ENCODE results near the gene IFNL2. TPM values are rescaled to one million over a fixed set of nuclear protein-coding genes. Genes with fewer than 3 reads are reported as not detected.
"Not testable (repeated sequence)": the region's sequence is repeated elsewhere in the genome, so short reads cannot be mapped to it uniquely, and the experiment has no call there.

The IFNL2 gene
- total and polyA plus RNA-seq, 2 donors, result not detected

GRCh38 chr19:39308531-39309304 lies 40.5 kb downstream of the IFNL2 start:
- Histone ChIP-seq H3K4me3 (ENCODE audit: low read depth, low read length) (no peak overlapping the region), H3K36me3 (ENCODE audit: insufficient read depth) (no peaks in the 10 kb centered on the region), H3K4me1 (ENCODE audit: insufficient read depth) (no peaks in the 10 kb centered on the region), H3K27ac (ENCODE audit: low read depth) (no peak overlapping the region)
- no peak for DNase-seq (ENCODE audit: extremely low spot score)
- 48% methylated on average over 18 of the region's 18 CpGs for WGBS

GRCh38 chr19:39309305-39309670 lies 41.1 kb downstream of the IFNL2 start:
- H3K27ac ChIP-seq (ENCODE audit: low read depth); DNase-seq (ENCODE audit: extremely low spot score); H3K36me3 ChIP-seq (ENCODE audit: insufficient read depth); H3K4me3 ChIP-seq (ENCODE audit: low read depth, low read length); H3K4me1 ChIP-seq (ENCODE audit: insufficient read depth): not testable (repeated sequence)
- WGBS, result 95% methylated on average over 7 of the region's 7 CpGs

DNA sequence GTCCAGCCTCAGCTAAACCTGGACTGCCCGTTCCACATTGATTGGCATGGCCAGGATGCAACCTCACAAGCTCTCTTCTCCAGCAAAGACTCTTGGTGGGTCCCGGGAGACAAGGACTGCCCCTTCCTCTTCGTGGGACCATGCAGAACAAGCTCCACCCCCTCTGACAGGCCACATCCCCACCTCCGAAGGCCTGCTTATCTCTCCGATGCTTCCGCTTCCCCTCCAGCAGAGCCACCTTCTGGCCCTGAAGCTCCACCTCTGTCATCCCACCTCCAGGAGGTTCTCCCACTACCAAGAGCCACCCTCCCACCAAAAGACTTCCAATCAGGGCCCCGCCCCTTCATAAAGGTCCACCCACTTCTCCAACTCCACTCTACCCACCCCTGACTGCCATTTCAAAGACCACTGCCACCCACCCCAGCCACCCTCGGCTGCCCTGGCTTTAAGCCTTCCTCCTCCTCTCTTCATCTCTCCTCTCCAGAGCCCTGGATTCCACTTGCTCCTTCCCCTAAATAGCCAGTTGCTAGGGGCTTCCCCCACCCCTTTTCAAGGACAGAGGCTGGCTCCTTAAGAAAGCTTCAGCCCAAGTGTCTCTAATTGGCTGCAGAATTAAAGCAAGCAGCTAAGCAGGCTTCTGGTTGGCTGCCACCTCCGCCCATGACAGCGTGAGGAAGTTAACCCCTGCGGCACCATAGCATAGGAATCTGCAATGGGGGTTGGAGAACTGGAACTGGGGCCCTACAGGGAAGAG lies 42.5 kb downstream of the IFNL2 start:
- Histone ChIP-seq H3K36me3 (ENCODE audit: insufficient read depth) (no peaks in the 10 kb centered on the region), H3K4me1 (ENCODE audit: insufficient read depth) (no peaks in the 10 kb centered on the region), H3K27ac (ENCODE audit: low read depth) (no peak overlapping the region), H3K4me3 (ENCODE audit: low read depth, low read length) (no peak overlapping the region)
- 65% methylated on average over 11 of the region's 11 CpGs for WGBS
- DNase-seq (ENCODE audit: extremely low spot score), result no peak

- DNase-seq (ENCODE audit: extremely low spot score), result no peak
- 96% methylated on average over 64 of the region's 64 CpGs for WGBS
- Histone ChIP-seq H3K4me3 (ENCODE audit: low read depth, low read length) (no peak overlapping the region), H3K4me1 (ENCODE audit: insufficient read depth) (no peaks in the 10 kb centered on the region), H3K36me3 (ENCODE audit: insufficient read depth) (no peaks in the 10 kb centered on the region), H3K27ac (ENCODE audit: low read depth) (no peak overlapping the region)
These were observed 46.0 kb downstream of the IFNL2 start for GRCh38 chr19:39314016-39314728.

- Histone ChIP-seq H3K4me3 (ENCODE audit: low read depth, low read length) (no peak overlapping the region), H3K36me3 (ENCODE audit: insufficient read depth) (no peaks in the 10 kb centered on the region), H3K4me1 (ENCODE audit: insufficient read depth) (no peaks in the 10 kb centered on the region), H3K27ac (ENCODE audit: low read depth) (no peak overlapping the region)
- DNase-seq (ENCODE audit: extremely low spot score), result no peak
- WGBS, result 99% methylated on average over 1 of the region's 1 CpG
These were observed 47.7 kb downstream of the IFNL2 start for GRCh38 chr19:39315933-39316332.

GRCh38 chr19:39316627-39317321 lies 48.6 kb downstream of the IFNL2 start:
- Histone ChIP-seq H3K4me1 (ENCODE audit: insufficient read depth) (no peaks in the 10 kb centered on the region), H3K36me3 (ENCODE audit: insufficient read depth) (no peaks in the 10 kb centered on the region), H3K4me3 (ENCODE audit: low read depth, low read length) (no peak overlapping the region), H3K27ac (ENCODE audit: low read depth) (no peak overlapping the region)
- no peak for DNase-seq (ENCODE audit: extremely low spot score)
- WGBS, result 88% methylated on average over 12 of the region's 12 CpGs

- no peaks in the 10 kb centered on the region for H3K36me3 ChIP-seq (ENCODE audit: insufficient read depth)
- no peaks in the 10 kb centered on the region for H3K4me1 ChIP-seq (ENCODE audit: insufficient read depth)
- WGBS, result 94% methylated on average over 4 of the region's 4 CpGs
- H3K4me3 ChIP-seq (ENCODE audit: low read depth, low read length), result no peak overlapping the region
- no peak for DNase-seq (ENCODE audit: extremely low spot score)
- no peak overlapping the region for H3K27ac ChIP-seq (ENCODE audit: low read depth)
These were observed 49.3 kb downstream of the IFNL2 start for GRCh38 chr19:39317476-39317875.

DNA sequence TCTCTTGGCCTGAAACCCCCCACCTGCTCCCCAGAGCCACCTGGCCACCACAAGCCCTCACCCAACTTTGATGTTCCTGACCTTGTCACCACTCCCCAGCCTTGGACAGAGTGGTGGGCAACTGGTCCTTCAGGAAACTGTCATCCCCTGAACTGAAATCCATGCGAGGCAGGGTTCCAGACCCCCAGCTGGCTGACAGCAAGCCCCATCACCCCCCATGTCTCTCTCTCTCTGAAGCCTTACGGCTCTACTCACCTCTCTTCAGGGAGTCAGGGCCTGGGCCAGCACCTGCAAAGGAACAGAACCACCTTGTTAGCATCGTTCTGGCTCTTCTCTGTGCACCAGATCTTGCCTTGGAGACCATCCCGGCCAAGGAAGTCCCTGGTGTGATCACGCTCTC lies 49.9 kb downstream of the IFNL2 start:
- no peaks in the 10 kb centered on the region for H3K36me3 ChIP-seq (ENCODE audit: insufficient read depth)
- no peak for DNase-seq (ENCODE audit: extremely low spot score)
- H3K4me1 ChIP-seq (ENCODE audit: insufficient read depth), result no peaks in the 10 kb centered on the region
- WGBS, result 93% methylated on average over 5 of the region's 5 CpGs
- H3K27ac ChIP-seq (ENCODE audit: low read depth), result no peak overlapping the region
- no peak overlapping the region for H3K4me3 ChIP-seq (ENCODE audit: low read depth, low read length)

GRCh38 chr19:39318690-39319089 lies 50.5 kb downstream of the IFNL2 start:
- Histone ChIP-seq H3K4me3 (ENCODE audit: low read depth, low read length) (no peak overlapping the region), H3K36me3 (ENCODE audit: insufficient read depth) (no peaks in the 10 kb centered on the region), H3K4me1 (ENCODE audit: insufficient read depth) (no peaks in the 10 kb centered on the region), H3K27ac (ENCODE audit: low read depth) (no peak overlapping the region)
- WGBS, result 91% methylated on average over 4 of the region's 4 CpGs
- no peak for DNase-seq (ENCODE audit: extremely low spot score)

DNA sequence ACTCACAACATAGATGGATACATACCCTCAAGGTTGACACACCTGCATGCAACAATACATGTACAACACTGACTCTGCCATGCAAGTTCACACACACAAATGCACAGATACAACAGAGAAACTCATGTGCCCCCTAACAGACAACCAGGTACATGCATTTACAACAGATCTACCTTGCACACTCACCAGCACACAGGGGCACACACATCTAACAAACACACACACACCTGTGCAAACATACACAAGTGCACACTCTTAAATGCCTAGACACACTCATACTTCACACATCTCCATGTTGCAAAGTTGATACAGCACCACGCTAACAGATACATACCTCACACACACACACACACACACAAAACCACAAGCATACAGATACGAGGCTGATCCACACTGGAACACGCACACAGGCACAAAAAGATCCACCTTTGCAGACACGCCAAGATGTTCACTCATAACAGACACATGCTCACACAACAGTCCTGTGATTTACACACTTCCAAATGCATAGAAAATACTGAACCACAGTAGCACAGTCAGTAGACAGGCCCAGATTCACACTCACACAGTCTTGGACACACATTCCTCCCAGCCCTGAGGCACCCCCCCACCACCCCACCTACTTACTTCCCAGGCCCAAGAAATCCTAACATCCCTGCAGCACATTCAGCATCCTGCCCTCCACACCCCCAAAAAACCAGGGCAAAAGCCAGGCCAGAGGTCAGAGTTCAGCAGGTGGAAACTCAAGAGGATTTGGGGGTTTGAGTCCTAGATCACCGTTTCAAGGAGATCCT lies 51.1 kb downstream of the IFNL2 start:
- DNase-seq (ENCODE audit: extremely low spot score), result no peak
- Histone ChIP-seq H3K4me1 (ENCODE audit: insufficient read depth) (no peaks in the 10 kb centered on the region), H3K4me3 (ENCODE audit: low read depth, low read length) (no peak overlapping the region), H3K27ac (ENCODE audit: low read depth) (no peak overlapping the region), H3K36me3 (ENCODE audit: insufficient read depth) (no peaks in the 10 kb centered on the region)
- WGBS, result 83% methylated on average over 5 of the region's 5 CpGs

Data from urinary bladder (tissue), 4 donors.